Glutamatergic neuron (in vitro differentiated cells): ENCODE results near the gene RPAP2. TPM values are rescaled to one million over a fixed set of nuclear protein-coding genes. Genes with fewer than 3 reads are reported as not detected.

Experiments used
- DNase-seq: peaks from one replicate; pipeline ENCODE4 v3.0.0; 2022
- H3K27ac Mint-ChIP-seq: one replicate; pipeline ENCODE4 v1.8.0; 2020; ENCODE audit warnings: mild to moderate bottlenecking, mixed read lengths, inconsistent platforms; ENCODE audit not compliant: unreplicated experiment
- H3K27me3 Mint-ChIP-seq: one replicate; pipeline ENCODE4 v1.8.0; 2020; ENCODE audit warnings: mild to moderate bottlenecking, moderate library complexity, mixed read lengths, inconsistent platforms; ENCODE audit not compliant: unreplicated experiment
- H3K36me3 Mint-ChIP-seq: one replicate; pipeline ENCODE4 v1.8.0; 2020; ENCODE audit warnings: mild to moderate bottlenecking, mixed read lengths, inconsistent platforms; ENCODE audit not compliant: unreplicated experiment
- H3K4me1 Mint-ChIP-seq: one replicate; pipeline ENCODE4 v1.8.0; 2020; ENCODE audit warnings: mild to moderate bottlenecking, low read depth, mixed read lengths, inconsistent platforms; ENCODE audit not compliant: unreplicated experiment
- H3K4me3 Mint-ChIP-seq: one replicate; pipeline ENCODE4 v1.8.0; 2020; ENCODE audit warnings: mild to moderate bottlenecking, mixed read lengths, inconsistent platforms; ENCODE audit not compliant: unreplicated experiment
- H3K9me3 Mint-ChIP-seq: one replicate; pipeline ENCODE4 v1.8.0; 2020; ENCODE audit warnings: mild to moderate bottlenecking, moderate library complexity, mixed read lengths, inconsistent platforms; ENCODE audit not compliant: unreplicated experiment
- total RNA-seq: library from RNA; stranded (reverse); fragmentation: NEBNext Ultra II Directional; extraction: Animal tissue kit (Norgen Biotek cat#: 25700); gene quantifications from one replicate; pipeline ENCODE4 v1.2.1, GENCODE V29; 2021; ENCODE audit not compliant: unreplicated experiment
- TF ChIP-seq, protein P1 (sequence below): fragments of 200-600 bp; sonication (generic); IDR thresholded peaks from one replicate; pipeline ENCODE4 v1.5.0; 2021; ENCODE audit not compliant: partially characterized antibody, unreplicated experiment

RPAP2 gene
- total RNA-seq, 1 donor from 2014 or later: 26.4 TPM

DNA sequence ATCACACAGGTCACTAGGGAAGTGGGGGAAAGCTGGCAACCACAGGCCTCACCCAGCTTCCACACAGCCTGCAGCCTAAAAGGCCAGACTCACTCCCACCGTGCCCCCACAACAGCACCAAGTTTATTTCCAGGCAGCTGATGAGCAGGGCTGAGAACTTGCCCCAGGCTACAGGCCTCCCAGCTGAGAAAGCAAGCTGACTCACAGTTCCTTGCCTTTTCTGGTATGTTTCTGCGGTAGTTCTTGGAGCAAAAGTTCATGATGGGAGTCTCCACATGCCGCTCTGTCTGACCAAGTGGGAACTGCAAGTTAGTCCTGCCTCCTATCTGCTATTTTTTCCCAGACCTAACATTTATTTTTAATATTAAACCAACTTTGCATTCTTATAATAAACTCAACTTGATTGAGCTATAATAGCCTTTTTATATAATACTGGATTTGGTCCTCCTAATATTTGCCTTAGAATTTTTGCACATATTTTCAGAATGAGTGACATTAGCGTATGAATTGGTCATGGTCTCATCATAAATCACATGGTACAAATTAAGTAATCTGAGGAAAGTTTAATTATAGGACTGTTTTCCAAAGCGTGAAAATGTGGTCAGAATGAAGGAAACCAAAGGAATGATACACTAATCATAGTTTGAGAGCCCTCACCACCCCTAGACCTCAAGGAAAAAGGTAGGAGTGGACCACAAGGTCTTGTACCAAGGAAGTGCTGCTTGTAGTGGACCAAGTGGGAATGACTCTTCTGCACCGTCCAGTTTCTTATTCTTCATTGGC is 30.7 kb downstream of the RPAP2 start:
- H3K4me3 Mint-ChIP-seq: no peak overlapping the region
- H3K4me1 Mint-ChIP-seq: no peaks in the 10 kb centered on the region
- H3K27me3 Mint-ChIP-seq: no peaks in the 10 kb centered on the region
- TF ChIP-seq, protein P1, sequence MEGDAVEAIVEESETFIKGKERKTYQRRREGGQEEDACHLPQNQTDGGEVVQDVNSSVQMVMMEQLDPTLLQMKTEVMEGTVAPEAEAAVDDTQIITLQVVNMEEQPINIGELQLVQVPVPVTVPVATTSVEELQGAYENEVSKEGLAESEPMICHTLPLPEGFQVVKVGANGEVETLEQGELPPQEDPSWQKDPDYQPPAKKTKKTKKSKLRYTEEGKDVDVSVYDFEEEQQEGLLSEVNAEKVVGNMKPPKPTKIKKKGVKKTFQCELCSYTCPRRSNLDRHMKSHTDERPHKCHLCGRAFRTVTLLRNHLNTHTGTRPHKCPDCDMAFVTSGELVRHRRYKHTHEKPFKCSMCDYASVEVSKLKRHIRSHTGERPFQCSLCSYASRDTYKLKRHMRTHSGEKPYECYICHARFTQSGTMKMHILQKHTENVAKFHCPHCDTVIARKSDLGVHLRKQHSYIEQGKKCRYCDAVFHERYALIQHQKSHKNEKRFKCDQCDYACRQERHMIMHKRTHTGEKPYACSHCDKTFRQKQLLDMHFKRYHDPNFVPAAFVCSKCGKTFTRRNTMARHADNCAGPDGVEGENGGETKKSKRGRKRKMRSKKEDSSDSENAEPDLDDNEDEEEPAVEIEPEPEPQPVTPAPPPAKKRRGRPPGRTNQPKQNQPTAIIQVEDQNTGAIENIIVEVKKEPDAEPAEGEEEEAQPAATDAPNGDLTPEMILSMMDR: no peak
- DNase-seq: no peak
- peaks cover 6% of the 10 kb centered on the region for H3K9me3 Mint-ChIP-seq
- peaks cover 17% of the 10 kb centered on the region for H3K36me3 Mint-ChIP-seq
- H3K27ac Mint-ChIP-seq: no peak overlapping the region

DNA sequence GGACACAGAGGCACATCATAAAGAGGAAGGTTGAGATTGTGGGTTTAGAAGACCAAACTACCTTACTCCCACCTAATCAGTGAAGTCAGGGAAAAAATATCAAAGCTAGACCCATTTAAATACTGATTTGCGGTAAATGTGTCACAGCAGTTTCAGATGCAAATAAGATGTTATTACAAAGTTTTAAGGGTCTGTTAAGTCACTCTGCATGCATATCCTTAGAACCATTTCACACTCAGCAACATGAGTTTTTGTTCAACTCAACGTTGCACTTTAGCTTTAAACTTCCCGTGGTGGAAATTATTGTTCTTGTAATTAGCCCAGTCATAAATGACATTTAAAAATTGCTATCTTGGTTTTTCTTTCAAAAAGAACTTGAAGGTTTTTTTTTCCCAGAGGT is 34.8 kb downstream of the RPAP2 start:
- Mint-ChIP-seq H3K27ac (no peak overlapping the region), H3K9me3 (no peaks in the 10 kb centered on the region)
- TF ChIP-seq, protein P1: no peak

DNA sequence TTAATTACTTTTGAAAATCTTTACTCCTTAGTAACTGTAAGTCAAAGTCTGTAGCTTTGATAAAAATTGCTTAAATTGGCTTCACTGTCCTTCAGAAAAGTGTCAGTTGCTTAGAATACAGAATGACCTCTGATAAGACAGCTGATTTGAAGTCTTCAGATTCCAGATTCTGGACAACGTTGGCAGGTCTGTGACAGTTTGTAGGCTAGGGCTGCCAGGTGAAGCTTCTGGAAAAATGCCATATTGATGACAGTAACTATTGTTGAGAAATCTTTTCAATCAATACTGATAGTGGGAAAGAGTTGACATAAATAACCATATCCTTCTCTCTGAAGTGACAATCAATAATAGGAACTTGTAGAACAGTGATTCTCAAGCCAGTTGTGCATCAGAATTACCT is 41.3 kb downstream of the RPAP2 start:
- no peak for DNase-seq
- Mint-ChIP-seq H3K27me3 (no peaks in the 10 kb centered on the region), H3K4me3 (no peak overlapping the region), H3K27ac (no peak overlapping the region), H3K36me3 (no peaks in the 10 kb centered on the region), H3K4me1 (peaks cover 4% of the 10 kb centered on the region), H3K9me3 (no peaks in the 10 kb centered on the region)
- TF ChIP-seq, protein P1: no peak

More for the DNA sequence above, 34.8 kb downstream of the RPAP2 start:
- Mint-ChIP-seq H3K27me3 (no peaks in the 10 kb centered on the region), H3K36me3 (peaks cover 9% of the 10 kb centered on the region), H3K4me1 (no peaks in the 10 kb centered on the region), H3K4me3 (no peak overlapping the region)
- DNase-seq: no peak

DNA sequence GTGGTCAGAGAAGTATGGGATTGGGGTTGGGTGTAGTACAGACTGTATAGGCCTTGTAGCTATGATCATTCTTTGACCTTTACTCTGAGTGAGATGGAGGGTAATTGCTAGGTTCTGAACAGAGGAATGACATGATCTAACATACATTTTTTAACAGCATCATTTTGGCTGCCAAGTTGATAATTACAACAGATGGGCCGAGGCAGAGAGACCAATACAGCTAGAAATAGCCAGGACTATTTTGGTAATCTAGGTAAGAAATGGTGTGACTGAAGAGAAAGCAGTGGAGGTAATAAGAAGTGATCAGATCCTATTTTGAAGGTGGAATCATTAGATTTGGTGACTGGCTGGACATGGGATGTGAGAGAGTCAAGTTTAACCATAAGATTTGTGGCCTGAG is 43.5 kb downstream of the RPAP2 start:
- Mint-ChIP-seq H3K9me3 (no peaks in the 10 kb centered on the region), H3K36me3 (no peaks in the 10 kb centered on the region), H3K27me3 (no peaks in the 10 kb centered on the region), H3K4me1 (peaks cover 4% of the 10 kb centered on the region), H3K27ac (no peak overlapping the region), H3K4me3 (no peak overlapping the region)
- TF ChIP-seq, protein P1: no peak
- no peak for DNase-seq

DNA sequence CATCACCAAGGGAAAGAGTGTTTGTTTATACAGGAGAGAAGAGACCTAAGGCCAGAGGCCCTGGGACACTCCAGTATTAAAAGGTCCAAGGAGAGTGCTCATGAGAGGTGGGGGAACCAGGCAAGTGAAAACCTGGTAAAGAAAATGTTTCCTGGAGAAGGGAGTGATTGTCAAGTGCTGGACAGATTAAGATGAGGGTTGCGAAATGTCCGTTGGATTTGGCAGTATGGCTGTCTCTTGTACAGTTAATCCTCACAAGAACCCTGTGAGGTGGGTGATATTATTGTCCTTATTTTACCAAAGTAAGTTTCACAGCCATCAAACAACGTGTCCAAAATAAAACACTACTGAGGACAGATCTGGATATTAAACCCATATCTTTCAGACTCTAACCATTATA is 44.2 kb downstream of the RPAP2 start:
- H3K4me3 Mint-ChIP-seq: no peak overlapping the region
- TF ChIP-seq, protein P1: no peak
- no peak for DNase-seq
- no peaks in the 10 kb centered on the region for H3K9me3 Mint-ChIP-seq
- peaks cover 4% of the 10 kb centered on the region for H3K4me1 Mint-ChIP-seq
- H3K36me3 Mint-ChIP-seq: no peaks in the 10 kb centered on the region
- no peak overlapping the region for H3K27ac Mint-ChIP-seq
- H3K27me3 Mint-ChIP-seq: no peaks in the 10 kb centered on the region
